Gastroesophageal sphincter (tissue), 4 donors: ENCODE data around the gene TPST1. TPM values are rescaled to one million over a fixed set of nuclear protein-coding genes. Genes with fewer than 3 reads are reported as not detected.

Source experiments
- ATAC-seq: fragments of 150-250 bp; one replicate; pipeline ENCODE4 v1.9.1; 2016; ENCODE audit warnings: mild to moderate bottlenecking, moderate library complexity
- H3K27ac ChIP-seq, 4 donors: fragments of 200-600 bp; sonication (generic) in 3 of 4; 1 replicate in 3 of 4; 2 replicates in 1 of 4; pipeline ENCODE4 v1.5.1; 2016 to 2019
- H3K27me3 ChIP-seq: fragments of 200-600 bp; sonication (generic); one replicate; pipeline ENCODE4 v1.5.1; 2019
- H3K36me3 ChIP-seq, 2 donors: fragments of 200-600 bp; sonication (generic); one replicate each; pipeline ENCODE4 v1.5.1; 2019; ENCODE audit warnings: control low read depth in 1 of 2
- H3K4me1 ChIP-seq, 3 donors: fragments of 200-600 bp; sonication (generic); 1 replicate in 2 of 3; 2 replicates in 1 of 3; pipeline ENCODE4 v1.5.1; 2016 to 2019; ENCODE audit warnings: control low read depth in 2 of 3
- H3K4me3 ChIP-seq, 2 donors: fragments of 200-600 bp; sonication (generic); one replicate each; pipeline ENCODE4 v1.5.1; 2019; ENCODE audit warnings: mild to moderate bottlenecking in 1 of 2, moderate library complexity in 1 of 2
- H3K9me3 ChIP-seq, 3 donors: fragments of 200-600 bp; sonication (generic); one replicate each; pipeline ENCODE4 v1.5.1; 2017 to 2019; ENCODE audit warnings: control low read depth in 2 of 3
- CTCF ChIP-seq, 4 experiments: fragments of 200-600 bp in 2 of 4; fragments of 450-650 bp in 2 of 4; sonication (generic) in 1 of 4; IDR thresholded peaks; one replicate each; pipeline ENCODE4 v1.5.1; 2017 to 2019; ENCODE audit warnings: antibody characterized with exemption in 4 of 4, mild to moderate bottlenecking in 2 of 4, moderate library complexity in 2 of 4
- EP300 ChIP-seq: sonication (generic); formaldehyde crosslinking; IDR thresholded peaks from one replicate; pipeline ENCODE4 v1.6.1; 2017; ENCODE audit warnings: antibody characterized with exemption, mild to moderate bottlenecking
- POLR2A ChIP-seq, 2 donors: fragments of 450-650 bp; IDR thresholded peaks; one replicate each; pipeline ENCODE4 v1.6.1; 2017; ENCODE audit warnings: antibody characterized with exemption in 2 of 2, mild to moderate bottlenecking in 2 of 2, moderate library complexity in 1 of 2
- POLR2AphosphoS5 ChIP-seq: sonication (generic); formaldehyde crosslinking; IDR thresholded peaks from one replicate; pipeline ENCODE4 v1.6.1; 2017; ENCODE audit warnings: antibody characterized with exemption
- WGBS, 2 donors: methylation state at CpG; one replicate each; pipeline ENCODE4 v1.1.5; 2018; ENCODE audit warnings: low coverage in 1 of 2; 5-methylcytosine and 5-hydroxymethylcytosine counted together
- total RNA-seq, 4 donors: library from RNA; depleted of rRNA; stranded (reverse); fragments of >200 nt; gene quantifications; one replicate each; pipeline ENCODE4 v1.1.0, GENCODE V29; 2016

Gene TPST1
- total RNA-seq, 4 donors from 2014 or later, result 11.0 to 25.3 (median 19.8) TPM

- H3K4me1 ChIP-seq, result peaks cover 0 to 15% (median 0%) of the 10 kb centered on the region in 3 donors
- H3K9me3 ChIP-seq, result peaks cover 0 to 8% (median 0%) of the 10 kb centered on the region in 3 donors
- H3K4me3 ChIP-seq, result no peak overlapping the region
- no peak for TF ChIP-seq EP300
- TF ChIP-seq POLR2AphosphoS5, result no peak
- no peak for TF ChIP-seq CTCF (IDR thresholded peaks at IDR 0.05)
- TF ChIP-seq POLR2A (IDR thresholded peaks at IDR 0.05), result no peak
- no peak for ATAC-seq
- no peaks in the 10 kb centered on the region for H3K27me3 ChIP-seq
- no peak overlapping the region for H3K27ac ChIP-seq
- H3K36me3 ChIP-seq, result no peaks in the 10 kb centered on the region
- 82 to 91% methylated on average over 1 of the region's 1 CpG for WGBS, 2 donors
These were observed 128.3 kb downstream of the TPST1 start for GRCh38 chr7:66333443-66333842.

GRCh38 chr7:66335318-66335717 lies 130.2 kb downstream of the TPST1 start:
- Histone ChIP-seq H3K9me3 (peaks cover 0 to 8% (median 0%) of the 10 kb centered on the region in 3 donors), H3K4me3 (no peak overlapping the region), H3K27me3 (no peaks in the 10 kb centered on the region), H3K36me3 (no peaks in the 10 kb centered on the region), H3K27ac (no peak overlapping the region), H3K4me1 (peaks cover 0 to 14% (median 0%) of the 10 kb centered on the region in 3 donors)
- 71 to 75% methylated on average over 2 to 3 of the region's 6 CpGs for WGBS, 2 donors
- ATAC-seq, result no peak
- TF ChIP-seq EP300 (no peak), POLR2AphosphoS5 (no peak), POLR2A (IDR thresholded peaks at IDR 0.05) (no peak), CTCF (IDR thresholded peaks at IDR 0.05) (no peak)

- Histone ChIP-seq H3K27me3 (no peaks in the 10 kb centered on the region), H3K9me3 (peaks cover 0 to 8% (median 0%) of the 10 kb centered on the region in 3 donors), H3K4me1 (no peaks in the 10 kb centered on the region), H3K4me3 (no peak overlapping the region), H3K27ac (no peak overlapping the region), H3K36me3 (no peaks in the 10 kb centered on the region)
- ATAC-seq, result no peak
- TF ChIP-seq CTCF (IDR thresholded peaks at IDR 0.05), result no peak
- TF ChIP-seq EP300, result no peak
- no peak for TF ChIP-seq POLR2AphosphoS5
- TF ChIP-seq POLR2A (IDR thresholded peaks at IDR 0.05), result no peak
These were observed 131.6 kb downstream of the TPST1 start for GRCh38 chr7:66336760-66337159.

DNA sequence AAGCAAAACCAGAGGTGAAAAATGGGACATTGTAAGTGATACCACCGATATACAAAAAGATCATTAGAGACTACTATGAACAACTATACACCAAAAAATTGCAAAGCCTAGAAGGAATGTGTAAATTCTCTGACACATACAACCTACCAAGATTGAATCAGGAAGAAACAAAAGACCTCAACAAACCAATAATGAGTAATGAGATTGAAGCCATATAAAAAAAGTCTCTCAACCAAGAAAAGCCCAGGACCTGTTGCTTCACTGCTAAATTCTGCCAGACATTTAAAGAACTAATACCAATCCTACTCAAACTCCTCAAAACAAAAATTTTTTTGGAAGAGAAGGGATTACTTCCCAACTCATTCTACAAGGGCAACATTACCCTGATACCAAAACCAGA lies 134.0 kb downstream of the TPST1 start:
- Histone ChIP-seq H3K27me3 (no peaks in the 10 kb centered on the region), H3K36me3 (no peaks in the 10 kb centered on the region), H3K4me3 (no peak overlapping the region), H3K9me3 (peaks cover 0 to 8% (median 0%) of the 10 kb centered on the region in 3 donors), H3K27ac (no peak overlapping the region), H3K4me1 (no peaks in the 10 kb centered on the region)
- TF ChIP-seq POLR2A (IDR thresholded peaks at IDR 0.05) (no peak), POLR2AphosphoS5 (no peak), CTCF (IDR thresholded peaks at IDR 0.05) (no peak), EP300 (no peak)
- no peak for ATAC-seq
- 100% methylated on average over 1 of the region's 1 CpG; no CpG with 5 or more reads in 1 of the 2 donors for WGBS, 2 donors

DNA sequence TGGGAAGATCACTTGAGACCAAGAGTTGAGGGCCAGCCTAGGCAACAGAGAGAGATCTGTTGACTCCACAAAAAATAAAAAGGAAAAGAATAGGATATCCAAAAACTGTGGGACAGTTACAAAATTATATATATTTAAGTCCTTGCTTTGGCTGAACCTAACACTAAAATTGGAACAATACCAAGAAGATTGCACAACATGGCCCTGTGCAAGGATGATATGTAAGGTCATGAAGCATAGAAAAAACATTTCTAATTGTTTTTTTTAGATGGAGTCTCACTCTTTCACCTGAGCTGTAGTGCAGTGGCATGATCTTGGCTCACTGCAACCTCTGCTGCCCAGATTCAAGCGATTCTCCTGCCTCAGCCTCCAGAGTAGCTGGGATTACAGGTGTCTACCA lies 139.0 kb downstream of the TPST1 start:
- H3K4me3 ChIP-seq, result no peak overlapping the region
- WGBS, 2 donors, result 92% methylated on average over 1 of the region's 1 CpG; no CpG with 5 or more reads in 1 of the 2 donors
- ATAC-seq, result no peak

More for the DNA sequence above, 139.0 kb downstream of the TPST1 start:
- Histone ChIP-seq H3K27me3 (no peaks in the 10 kb centered on the region), H3K36me3 (no peaks in the 10 kb centered on the region), H3K27ac (no peak overlapping the region), H3K4me1 (peaks cover 0 to 3% (median 0%) of the 10 kb centered on the region in 3 donors), H3K9me3 (no peaks in the 10 kb centered on the region)
- TF ChIP-seq POLR2A (IDR thresholded peaks at IDR 0.05), result no peak
- TF ChIP-seq POLR2AphosphoS5, result no peak
- TF ChIP-seq EP300, result no peak
- TF ChIP-seq CTCF (IDR thresholded peaks at IDR 0.05), result no peak
